Thyroid gland (tissue), 4 donors: Measurements from ENCODE around the gene KPNA2.

Experiments
- POLR2A ChIP-seq, 2 donors: fragments of 450-650 bp; IDR thresholded peaks; one replicate each; pipeline ENCODE4 v1.6.1; 2017; ENCODE audit warnings: antibody characterized with exemption in 2 of 2, mild to moderate bottlenecking in 2 of 2, moderate library complexity in 1 of 2
- TF ChIP-seq, protein P1 (sequence below), 6 experiments: fragments of 200-600 bp in 3 of 6; fragments of 450-650 bp in 3 of 6; sonication (generic) in 3 of 6; IDR thresholded peaks; one replicate each; pipeline ENCODE4 v1.5.1; 2016 to 2019; ENCODE audit warnings: antibody characterized with exemption in 6 of 6, mild to moderate bottlenecking in 2 of 6, inconsistent platforms in 1 of 6, moderate library complexity in 1 of 6

- TF ChIP-seq, protein P1, sequence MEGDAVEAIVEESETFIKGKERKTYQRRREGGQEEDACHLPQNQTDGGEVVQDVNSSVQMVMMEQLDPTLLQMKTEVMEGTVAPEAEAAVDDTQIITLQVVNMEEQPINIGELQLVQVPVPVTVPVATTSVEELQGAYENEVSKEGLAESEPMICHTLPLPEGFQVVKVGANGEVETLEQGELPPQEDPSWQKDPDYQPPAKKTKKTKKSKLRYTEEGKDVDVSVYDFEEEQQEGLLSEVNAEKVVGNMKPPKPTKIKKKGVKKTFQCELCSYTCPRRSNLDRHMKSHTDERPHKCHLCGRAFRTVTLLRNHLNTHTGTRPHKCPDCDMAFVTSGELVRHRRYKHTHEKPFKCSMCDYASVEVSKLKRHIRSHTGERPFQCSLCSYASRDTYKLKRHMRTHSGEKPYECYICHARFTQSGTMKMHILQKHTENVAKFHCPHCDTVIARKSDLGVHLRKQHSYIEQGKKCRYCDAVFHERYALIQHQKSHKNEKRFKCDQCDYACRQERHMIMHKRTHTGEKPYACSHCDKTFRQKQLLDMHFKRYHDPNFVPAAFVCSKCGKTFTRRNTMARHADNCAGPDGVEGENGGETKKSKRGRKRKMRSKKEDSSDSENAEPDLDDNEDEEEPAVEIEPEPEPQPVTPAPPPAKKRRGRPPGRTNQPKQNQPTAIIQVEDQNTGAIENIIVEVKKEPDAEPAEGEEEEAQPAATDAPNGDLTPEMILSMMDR (IDR thresholded peaks at IDR 0.05): no peak
- no peak for TF ChIP-seq POLR2A (IDR thresholded peaks at IDR 0.05)
Observed at GRCh38 chr17:67993998-67994361, 41.6 kb upstream of the KPNA2 start.
